Fibroblast of lung (primary cell): ENCODE results near the gene RAB18. TPM values are rescaled to one million over a fixed set of nuclear protein-coding genes. Genes with fewer than 3 reads are reported as not detected.

ENCODE experiments used
- DNase-seq, 2 donors: peaks; one replicate each; pipeline versions ENCODE4 v3.0.0 to v3.0.0-alpha.2; 2010; ENCODE audit warnings: low read depth in 2 of 2
- H2AFZ ChIP-seq: 2 replicates; pipeline ENCODE4 v1.5.1; 2012; ENCODE audit warnings: low read length, control low read depth, inconsistent platforms
- H3K27ac ChIP-seq: 2 replicates; pipeline ENCODE4 v1.5.1; 2011; ENCODE audit warnings: low read length, control low read depth; ENCODE audit not compliant: insufficient read depth
- H3K27me3 ChIP-seq: 2 replicates; pipeline ENCODE4 v1.5.1; 2011; ENCODE audit warnings: mild to moderate bottlenecking, low read length; ENCODE audit not compliant: control insufficient read depth, insufficient read depth
- H3K36me3 ChIP-seq: 2 replicates; pipeline ENCODE4 v1.5.1; 2011; ENCODE audit warnings: low read length; ENCODE audit not compliant: control insufficient read depth, insufficient read depth
- H3K4me1 ChIP-seq: 2 replicates; pipeline ENCODE4 v1.5.1; 2011; ENCODE audit warnings: low read length; ENCODE audit not compliant: control insufficient read depth, insufficient read depth; ENCODE audit errors: extremely low read depth
- H3K4me2 ChIP-seq: 2 replicates; pipeline ENCODE4 v1.5.1; 2011; ENCODE audit warnings: low read length, control low read depth; ENCODE audit not compliant: insufficient read depth; ENCODE audit errors: extremely low read depth
- H3K4me3 ChIP-seq, 4 experiments: fragments of 200-600 bp in 1 of 4; sonication (generic) in 1 of 4; replicated peaks in 1 of 4; 2 replicates each; pipeline ENCODE4 v1.5.1; 2011 to 2016; ENCODE audit warnings: low read length in 4 of 4, low read depth in 3 of 4, mild to moderate bottlenecking in 3 of 4, control low read depth in 2 of 4, inconsistent platforms in 1 of 4, mixed read lengths in 1 of 4; ENCODE audit not compliant: insufficient read depth in 1 of 4; ENCODE audit errors: control extremely low read depth in 1 of 4
- H3K79me2 ChIP-seq: 2 replicates; pipeline ENCODE4 v1.5.1; 2012; ENCODE audit warnings: mild to moderate bottlenecking, low read length, inconsistent platforms; ENCODE audit not compliant: control insufficient read depth, insufficient read depth
- H3K9ac ChIP-seq: 2 replicates; pipeline ENCODE4 v1.5.1; 2011; ENCODE audit warnings: mild to moderate bottlenecking, low read length, control low read depth; ENCODE audit not compliant: insufficient read depth
- H3K9me3 ChIP-seq: 2 replicates; pipeline ENCODE4 v1.5.1; 2012; ENCODE audit warnings: low read depth, low read length; ENCODE audit not compliant: control insufficient read depth, insufficient read depth
- H4K20me1 ChIP-seq: 2 replicates; pipeline ENCODE4 v1.5.1; 2011; ENCODE audit warnings: low read length; ENCODE audit not compliant: control insufficient read depth, insufficient read depth; ENCODE audit errors: extremely low read depth
- EZH2 ChIP-seq: IDR thresholded peaks from 2 replicates; pipeline ENCODE4 v1.5.1; 2012; ENCODE audit warnings: low read length, control low read depth, mild to moderate bottlenecking; ENCODE audit errors: missing control alignments
- polyA plus RNA-seq, 2 donors: library from polyadenylated mRNA; depleted of rRNA in 1 of 2; stranded (reverse) in 1 of 2; unstranded in 1 of 2; fragments of >200 nt; gene quantifications; 2 replicates each; pipeline ENCODE4 v1.2.1, GENCODE V29; 2011 to 2012; ENCODE audit warnings: missing spikeins in 1 of 2
- total RNA-seq: library from RNA; depleted of rRNA; stranded (reverse); fragments of >200 nt; gene quantifications from 2 replicates; pipeline ENCODE4 v1.2.1, GENCODE V29; 2014
- TF ChIP-seq, protein P1 (sequence below), 2 donors: IDR thresholded peaks in 1 of 2; conservative IDR thresholded peaks in 1 of 2; 1 replicate in 1 of 2; 2 replicates in 1 of 2; pipeline ENCODE4 v1.5.1; 2011 to 2012; ENCODE audit warnings: low read length in 2 of 2, control low read depth in 1 of 2, inconsistent platforms in 1 of 2, low read depth in 1 of 2, mild to moderate bottlenecking in 1 of 2

Gene RAB18
- total and polyA plus RNA-seq, 2 donors (not counting 1 experiment from before 2014, with no cell fraction given), result 42.1 to 95.2 TPM

GRCh38 chr10:27485368-27485767 is 18.7 kb upstream of the RAB18 start:
- Histone ChIP-seq H3K36me3 (no peaks in the 10 kb centered on the region), H3K4me2 (no peak overlapping the region)
- DNase-seq, result no peak

DNA sequence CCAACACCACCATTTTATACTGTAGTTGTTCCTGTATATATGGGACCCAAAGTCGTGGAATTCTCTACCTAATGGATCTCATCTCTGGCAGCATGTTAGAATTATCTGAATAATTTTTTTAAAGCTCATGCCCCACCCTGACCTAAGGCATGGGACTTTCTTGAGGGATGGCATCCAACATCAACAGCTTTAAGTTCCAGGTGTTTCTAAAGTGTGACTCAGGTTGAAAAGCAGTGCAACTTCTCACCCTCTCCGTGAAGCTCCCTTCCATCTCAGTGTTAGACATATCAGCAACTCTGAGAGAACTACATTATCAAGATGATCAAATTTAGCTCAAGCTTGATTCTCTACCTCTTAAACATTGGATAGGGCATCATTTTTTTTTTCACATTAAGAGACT is 18.1 kb upstream of the RAB18 start:
- no peak for DNase-seq
- no peak for TF ChIP-seq EZH2
- TF ChIP-seq, protein P1, sequence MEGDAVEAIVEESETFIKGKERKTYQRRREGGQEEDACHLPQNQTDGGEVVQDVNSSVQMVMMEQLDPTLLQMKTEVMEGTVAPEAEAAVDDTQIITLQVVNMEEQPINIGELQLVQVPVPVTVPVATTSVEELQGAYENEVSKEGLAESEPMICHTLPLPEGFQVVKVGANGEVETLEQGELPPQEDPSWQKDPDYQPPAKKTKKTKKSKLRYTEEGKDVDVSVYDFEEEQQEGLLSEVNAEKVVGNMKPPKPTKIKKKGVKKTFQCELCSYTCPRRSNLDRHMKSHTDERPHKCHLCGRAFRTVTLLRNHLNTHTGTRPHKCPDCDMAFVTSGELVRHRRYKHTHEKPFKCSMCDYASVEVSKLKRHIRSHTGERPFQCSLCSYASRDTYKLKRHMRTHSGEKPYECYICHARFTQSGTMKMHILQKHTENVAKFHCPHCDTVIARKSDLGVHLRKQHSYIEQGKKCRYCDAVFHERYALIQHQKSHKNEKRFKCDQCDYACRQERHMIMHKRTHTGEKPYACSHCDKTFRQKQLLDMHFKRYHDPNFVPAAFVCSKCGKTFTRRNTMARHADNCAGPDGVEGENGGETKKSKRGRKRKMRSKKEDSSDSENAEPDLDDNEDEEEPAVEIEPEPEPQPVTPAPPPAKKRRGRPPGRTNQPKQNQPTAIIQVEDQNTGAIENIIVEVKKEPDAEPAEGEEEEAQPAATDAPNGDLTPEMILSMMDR (conservative IDR thresholded peaks at IDR 0.05 in 1 of 2, IDR thresholded peaks at IDR 0.05 in 1 of 2; ENCODE audit: low read depth in 1 of 2, low read length in 2 of 2), result no peak

More at GRCh38 chr10:27485368-27485767, 18.7 kb upstream of the RAB18 start:
- Histone ChIP-seq H3K4me1 (no peaks in the 10 kb centered on the region), H3K9ac (no peak overlapping the region), H3K79me2 (no peaks in the 10 kb centered on the region), H3K4me3 (no peak overlapping the region), H4K20me1 (no peaks in the 10 kb centered on the region), H3K27ac (no peak overlapping the region), H3K9me3 (no peaks in the 10 kb centered on the region), H2AFZ (no peak overlapping the region), H3K27me3 (no peaks in the 10 kb centered on the region)
- TF ChIP-seq, protein P1 (conservative IDR thresholded peaks at IDR 0.05 in 1 of 2, IDR thresholded peaks at IDR 0.05 in 1 of 2; ENCODE audit: low read depth in 1 of 2, low read length in 2 of 2), result no peak
- TF ChIP-seq EZH2, result no peak

GRCh38 chr10:27490807-27491206 is 13.3 kb upstream of the RAB18 start:
- Histone ChIP-seq H3K27me3 (no peaks in the 10 kb centered on the region), H3K4me2 (no peak overlapping the region), H3K9me3 (no peaks in the 10 kb centered on the region), H3K27ac (no peak overlapping the region), H3K4me1 (no peaks in the 10 kb centered on the region), H3K9ac (no peak overlapping the region), H3K36me3 (no peaks in the 10 kb centered on the region), H3K4me3 (no peak overlapping the region), H2AFZ (no peak overlapping the region), H4K20me1 (no peaks in the 10 kb centered on the region), H3K79me2 (no peaks in the 10 kb centered on the region)
- no peak for TF ChIP-seq EZH2
- TF ChIP-seq, protein P1 (conservative IDR thresholded peaks at IDR 0.05 in 1 of 2, IDR thresholded peaks at IDR 0.05 in 1 of 2; ENCODE audit: low read depth in 1 of 2, low read length in 2 of 2), result no peak
- DNase-seq, result no peak

More for the DNA sequence above, 18.1 kb upstream of the RAB18 start:
- Histone ChIP-seq H3K9me3 (no peaks in the 10 kb centered on the region), H3K9ac (no peak overlapping the region), H3K27ac (no peak overlapping the region), H3K4me2 (no peak overlapping the region), H3K36me3 (no peaks in the 10 kb centered on the region), H3K4me3 (no peak overlapping the region), H2AFZ (no peak overlapping the region), H3K27me3 (no peaks in the 10 kb centered on the region), H3K79me2 (no peaks in the 10 kb centered on the region), H3K4me1 (no peaks in the 10 kb centered on the region), H4K20me1 (no peaks in the 10 kb centered on the region)
